HL-60 (cell line): ENCODE results near the gene ST3GAL4.

Experiments
- DNase-seq, 2 experiments: peaks; one replicate each; pipeline ENCODE4 v3.0.0-alpha.2; 2010 to 2020; ENCODE audit warnings: low read depth in 1 of 2, low spot score in 1 of 2
- H3K27ac ChIP-seq: fragments of 250-450 bp; sonication (Bioruptor Pico); replicated peaks from 2 replicates; pipeline ENCODE4 v1.5.1; 2020; ENCODE audit warnings: mild to moderate bottlenecking, moderate library complexity
- H3K27me3 ChIP-seq: fragments of 250-450 bp; sonication (Bioruptor Pico); 2 replicates; pipeline ENCODE4 v1.5.1; 2021; ENCODE audit warnings: mild to moderate bottlenecking, moderate library complexity; ENCODE audit not compliant: insufficient read depth, poor library complexity, severe bottlenecking
- H3K4me3 ChIP-seq: replicated peaks from 2 replicates; pipeline ENCODE4 v1.5.1; 2011; ENCODE audit warnings: mild to moderate bottlenecking, control low read depth, low read length; ENCODE audit not compliant: insufficient read depth
- CTCF ChIP-seq: IDR thresholded peaks from one replicate; pipeline ENCODE4 v1.5.1; 2011; ENCODE audit warnings: low read length, control low read depth, inconsistent platforms; ENCODE audit not compliant: insufficient read depth
- GABPA ChIP-seq: IDR thresholded peaks from 2 replicates; pipeline ENCODE4 v1.6.1; 2012; ENCODE audit warnings: low read depth
- POLR2AphosphoS5 ChIP-seq: IDR thresholded peaks from 2 replicates; pipeline ENCODE4 v1.6.1; 2012; ENCODE audit warnings: low read depth
- REST ChIP-seq: IDR thresholded peaks from 2 replicates; pipeline ENCODE4 v1.6.1; 2012; ENCODE audit warnings: low read depth; ENCODE audit not compliant: insufficient replicate concordance
- SPI1 ChIP-seq: IDR thresholded peaks from 2 replicates; pipeline ENCODE4 v1.6.1; 2012; ENCODE audit warnings: low read depth, mild to moderate bottlenecking, borderline replicate concordance
- long read RNA-seq: library from polyadenylated mRNA; unstranded; transcript quantifications from one replicate; pipeline ENCODE4 v2.0.0, GENCODE V29; 2020

ST3GAL4 gene, protein sequence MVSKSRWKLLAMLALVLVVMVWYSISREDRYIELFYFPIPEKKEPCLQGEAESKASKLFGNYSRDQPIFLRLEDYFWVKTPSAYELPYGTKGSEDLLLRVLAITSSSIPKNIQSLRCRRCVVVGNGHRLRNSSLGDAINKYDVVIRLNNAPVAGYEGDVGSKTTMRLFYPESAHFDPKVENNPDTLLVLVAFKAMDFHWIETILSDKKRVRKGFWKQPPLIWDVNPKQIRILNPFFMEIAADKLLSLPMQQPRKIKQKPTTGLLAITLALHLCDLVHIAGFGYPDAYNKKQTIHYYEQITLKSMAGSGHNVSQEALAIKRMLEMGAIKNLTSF
- long read RNA-seq, transcript ST3GAL4-204 (11 exons, 1,812 nt) = major isoform, 279 of 516 reads
- long read RNA-seq, transcript ST3GAL4-201 (11 exons, 1,790 nt) = minor isoform, 68 of 516 reads
- long read RNA-seq, partial matches to known transcripts = 31 of 516 reads
- long read RNA-seq, other reads (novel, unspliced or antisense) = 132 of 516 reads

- H3K4me3 ChIP-seq = peak within 1 kb of the TSS; percentile 83
- H3K27me3 ChIP-seq = no peaks in the 10 kb centered on the region
- DNase-seq = peak; percentile 86 to 87
- peak within 1 kb of the TSS; percentile 97 for H3K27ac ChIP-seq
- TF ChIP-seq GABPA = no peak
- peak; percentile 27 for TF ChIP-seq REST
- no peak for TF ChIP-seq SPI1
- TF ChIP-seq POLR2AphosphoS5 = peak; percentile 83
Observed at GRCh38 chr11:126355324-126355925, at the start of gene ST3GAL4. Gene ST3GAL4, plus strand, starts transcription at chr11:126355686. Its CDS starts 50,470 bp downstream, at chr11:126406156.

- no peak overlapping the region for H3K4me3 ChIP-seq
- TF ChIP-seq CTCF (no peak), POLR2AphosphoS5 (no peak), GABPA (no peak), REST (no peak), SPI1 (no peak)
- no peak for DNase-seq
- H3K27ac ChIP-seq = 0 out of 2 replicates have a peak overlapping the region, but pooled peaks have one; percentile 6
- no peaks in the 10 kb centered on the region for H3K27me3 ChIP-seq
Observed at GRCh38 chr11:126305699-126306098, 49.8 kb upstream of the ST3GAL4 start.

DNA sequence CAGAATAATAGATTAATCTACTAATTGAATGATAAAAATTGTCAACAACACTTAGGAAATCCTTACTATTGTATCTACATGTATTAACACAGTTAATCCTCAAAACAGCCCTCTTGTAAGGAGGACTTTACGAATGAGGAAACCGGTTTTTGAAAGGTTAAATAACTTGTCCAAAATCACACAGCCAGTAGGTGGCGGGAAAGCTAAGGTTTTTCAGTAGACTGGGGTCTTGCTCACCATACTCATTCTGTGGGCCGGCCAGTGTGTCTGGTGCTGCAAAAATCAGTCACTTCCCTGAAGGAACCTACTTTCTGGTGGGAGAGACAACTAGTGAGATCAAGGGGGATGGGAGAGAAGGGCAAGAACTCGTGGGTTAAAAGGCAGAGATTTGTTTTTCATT is 47.8 kb upstream of the ST3GAL4 start:
- peak in 1 of 2 experiments; percentile 75 for DNase-seq
- no peak overlapping the region for H3K27ac ChIP-seq
- H3K4me3 ChIP-seq = no peak overlapping the region
- peak; percentile 21 for TF ChIP-seq CTCF
- TF ChIP-seq GABPA = no peak
- no peak for TF ChIP-seq POLR2AphosphoS5
- TF ChIP-seq SPI1 = peak; percentile 38; the same call in 1 of the 2 replicates
- no peak for TF ChIP-seq REST
- no peaks in the 10 kb centered on the region for H3K27me3 ChIP-seq
